Measurements from ENCODE around the gene HBZ.
A peak's percentile ranks its signal among the peaks of the same experiment; 100 is the strongest.

HBZ gene

DNA sequence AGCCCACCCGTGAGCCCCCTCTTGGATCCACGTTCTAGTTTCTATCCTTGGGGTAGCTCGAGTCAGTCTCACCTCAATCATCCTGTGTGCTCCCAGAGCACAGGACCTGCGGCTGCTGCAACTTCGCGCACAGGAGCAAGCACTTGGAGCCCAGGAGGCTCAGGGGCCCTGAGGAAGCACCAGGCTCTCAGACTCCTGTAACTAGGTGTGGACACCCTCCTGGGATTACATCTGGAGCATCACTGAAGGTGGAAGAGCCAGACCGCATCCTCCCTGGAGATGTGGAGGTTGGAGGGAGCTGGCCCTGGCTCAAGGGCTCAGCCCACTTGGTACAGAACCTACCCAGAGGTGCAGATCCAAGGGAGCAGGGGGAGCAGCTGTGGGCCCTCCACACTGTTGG, 30.6 kb downstream of the HBZ start:
- no peak for DNase-seq (ENCODE audit: low read depth, low spot score)
- H3K4me3 ChIP-seq (ENCODE audit: low read depth, low read length), result no peak overlapping the region
- TF ChIP-seq, protein P1, sequence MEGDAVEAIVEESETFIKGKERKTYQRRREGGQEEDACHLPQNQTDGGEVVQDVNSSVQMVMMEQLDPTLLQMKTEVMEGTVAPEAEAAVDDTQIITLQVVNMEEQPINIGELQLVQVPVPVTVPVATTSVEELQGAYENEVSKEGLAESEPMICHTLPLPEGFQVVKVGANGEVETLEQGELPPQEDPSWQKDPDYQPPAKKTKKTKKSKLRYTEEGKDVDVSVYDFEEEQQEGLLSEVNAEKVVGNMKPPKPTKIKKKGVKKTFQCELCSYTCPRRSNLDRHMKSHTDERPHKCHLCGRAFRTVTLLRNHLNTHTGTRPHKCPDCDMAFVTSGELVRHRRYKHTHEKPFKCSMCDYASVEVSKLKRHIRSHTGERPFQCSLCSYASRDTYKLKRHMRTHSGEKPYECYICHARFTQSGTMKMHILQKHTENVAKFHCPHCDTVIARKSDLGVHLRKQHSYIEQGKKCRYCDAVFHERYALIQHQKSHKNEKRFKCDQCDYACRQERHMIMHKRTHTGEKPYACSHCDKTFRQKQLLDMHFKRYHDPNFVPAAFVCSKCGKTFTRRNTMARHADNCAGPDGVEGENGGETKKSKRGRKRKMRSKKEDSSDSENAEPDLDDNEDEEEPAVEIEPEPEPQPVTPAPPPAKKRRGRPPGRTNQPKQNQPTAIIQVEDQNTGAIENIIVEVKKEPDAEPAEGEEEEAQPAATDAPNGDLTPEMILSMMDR (IDR thresholded peaks at IDR 0.05; ENCODE audit: low read depth, low read length), result no peak
- in situ Hi-C loops (cut with HindIII; ENCODE audit: low sequenced_read_pairs), result no loop called here

DNA sequence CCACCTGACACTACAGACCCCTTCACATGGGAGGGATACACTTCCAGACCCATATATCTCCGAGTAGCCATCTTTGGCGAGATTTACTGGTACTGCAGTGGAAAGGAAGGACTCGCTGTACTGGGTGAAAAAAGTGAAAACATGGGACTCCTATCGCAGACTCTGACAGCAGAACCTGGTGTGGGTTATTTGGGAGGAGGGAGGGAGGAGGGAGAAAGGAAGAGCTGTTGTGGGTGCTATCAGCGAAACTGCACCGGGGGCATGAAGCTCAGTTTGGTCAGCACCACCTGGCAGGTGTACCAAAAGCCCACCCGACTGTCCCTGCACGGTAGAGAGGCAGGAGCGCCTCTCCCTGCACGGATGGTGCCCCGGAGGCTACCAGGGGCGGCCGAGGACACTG, 32.8 kb downstream of the HBZ start:
- in situ Hi-C loops (cut with HindIII; ENCODE audit: low sequenced_read_pairs), result no loop called here
- H3K4me3 ChIP-seq (ENCODE audit: low read depth, low read length), result no peak overlapping the region
- DNase-seq (ENCODE audit: low read depth, low spot score), result no peak
- TF ChIP-seq, protein P1 (IDR thresholded peaks at IDR 0.05; ENCODE audit: low read depth, low read length), result no peak

DNA sequence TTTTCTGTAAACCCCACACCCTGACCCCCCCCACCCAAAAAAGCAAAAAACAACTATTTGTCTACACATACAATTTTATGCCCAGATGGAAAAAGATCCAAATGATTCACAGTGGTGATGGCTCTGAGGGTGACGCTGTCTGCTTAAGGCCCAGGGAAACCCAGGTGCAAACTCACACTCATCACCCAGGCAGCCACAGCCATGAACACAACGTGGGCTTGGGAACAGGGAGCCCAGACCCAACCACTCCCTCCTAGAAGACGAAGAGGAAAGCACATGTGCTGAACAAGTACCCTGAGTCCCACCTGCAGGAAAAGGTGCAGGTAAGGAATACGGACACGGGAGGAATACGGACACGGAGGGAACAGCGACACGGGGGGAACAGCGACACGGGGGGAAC, 33.2 kb downstream of the HBZ start:
- no peak for DNase-seq (ENCODE audit: low read depth, low spot score)
- in situ Hi-C loops (cut with HindIII; ENCODE audit: low sequenced_read_pairs), result no loop called here
- TF ChIP-seq, protein P1 (IDR thresholded peaks at IDR 0.05; ENCODE audit: low read depth, low read length), result no peak
- no peak overlapping the region for H3K4me3 ChIP-seq (ENCODE audit: low read depth, low read length)

DNA sequence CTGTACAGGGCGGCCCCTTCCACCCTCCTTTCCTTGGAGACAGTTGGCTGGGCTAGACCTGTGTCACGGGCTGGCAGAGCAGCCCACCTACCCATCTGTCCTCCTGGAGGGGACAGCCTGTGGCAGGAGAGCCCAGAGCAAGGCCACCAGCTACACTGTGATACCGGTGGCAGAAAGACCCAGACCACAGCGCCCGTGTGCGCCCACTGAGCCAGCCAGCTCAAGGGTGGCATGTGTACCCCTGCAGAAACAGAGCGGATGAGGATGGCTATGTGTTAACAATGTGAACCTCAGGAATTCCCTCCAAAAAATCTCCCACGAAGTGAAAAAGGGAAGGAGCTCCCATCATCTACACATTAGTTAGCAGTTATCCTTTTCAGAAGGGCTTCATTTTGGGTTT, 34.9 kb downstream of the HBZ start:
- TF ChIP-seq, protein P1 (IDR thresholded peaks at IDR 0.05; ENCODE audit: low read depth, low read length), result no peak
- in situ Hi-C loops (cut with HindIII; ENCODE audit: low sequenced_read_pairs), result no loop called here
- no peak for DNase-seq (ENCODE audit: low read depth, low spot score)
- no peak overlapping the region for H3K4me3 ChIP-seq (ENCODE audit: low read depth, low read length)

DNA sequence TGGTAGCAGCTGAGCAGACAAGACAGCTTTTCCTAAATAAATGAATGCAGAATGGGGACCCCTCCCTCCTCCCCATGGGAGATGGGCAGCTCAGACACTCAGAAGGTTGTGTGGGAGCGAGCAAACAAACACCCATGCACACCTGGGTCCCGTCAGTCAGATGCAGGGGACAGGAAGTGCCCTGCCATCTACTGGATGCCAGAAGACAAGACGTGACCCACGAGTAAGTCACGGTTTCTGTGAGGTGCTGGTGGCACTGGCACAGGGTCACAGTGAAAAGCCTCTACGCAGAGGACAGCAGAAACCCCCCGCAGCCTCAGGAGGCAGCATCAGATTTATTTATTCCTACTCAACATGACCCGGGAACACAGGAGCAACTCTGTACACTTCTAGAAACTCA, 36.2 kb downstream of the HBZ start:
- in situ Hi-C loops (cut with HindIII; ENCODE audit: low sequenced_read_pairs), result no loop called here
- no peak for DNase-seq (ENCODE audit: low read depth, low spot score)
- H3K4me3 ChIP-seq (ENCODE audit: low read depth, low read length), result no peak overlapping the region
- TF ChIP-seq, protein P1 (IDR thresholded peaks at IDR 0.05; ENCODE audit: low read depth, low read length), result peak; percentile 3

DNA sequence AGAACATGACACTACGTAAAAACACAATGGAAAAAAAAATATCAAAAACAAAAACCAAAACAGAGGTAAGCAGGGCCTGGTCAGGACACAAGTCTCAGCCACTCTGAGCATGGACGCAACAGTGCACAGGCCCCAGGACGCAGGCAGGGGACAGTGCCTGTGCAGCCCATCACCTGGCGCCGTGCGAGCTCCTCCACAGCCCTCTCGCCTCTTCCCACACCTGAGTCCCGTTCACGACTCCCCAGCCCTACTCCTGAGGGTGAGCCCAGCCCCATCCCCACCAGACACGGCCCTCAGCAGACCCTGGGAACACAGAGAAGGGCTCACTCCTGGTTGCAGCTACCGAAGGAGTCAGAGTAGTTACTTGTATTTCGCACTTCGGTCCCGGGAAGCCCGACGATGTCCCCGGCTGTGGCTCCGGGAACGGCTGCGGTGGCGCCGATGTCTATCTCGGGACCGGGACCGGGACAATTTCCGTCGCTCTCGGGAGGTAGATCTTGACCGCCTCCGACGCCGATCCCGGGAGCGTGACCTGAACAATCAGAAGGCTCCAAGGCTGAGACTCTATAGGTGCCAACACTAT, 37.3 kb downstream of the HBZ start:
- DNase-seq (ENCODE audit: low read depth, low spot score), result no peak
- H3K4me3 ChIP-seq (ENCODE audit: low read depth, low read length), result no peak overlapping the region
- TF ChIP-seq, protein P1 (IDR thresholded peaks at IDR 0.05; ENCODE audit: low read depth, low read length), result no peak
- in situ Hi-C loops (cut with HindIII; ENCODE audit: low sequenced_read_pairs), result no loop called here

DNA sequence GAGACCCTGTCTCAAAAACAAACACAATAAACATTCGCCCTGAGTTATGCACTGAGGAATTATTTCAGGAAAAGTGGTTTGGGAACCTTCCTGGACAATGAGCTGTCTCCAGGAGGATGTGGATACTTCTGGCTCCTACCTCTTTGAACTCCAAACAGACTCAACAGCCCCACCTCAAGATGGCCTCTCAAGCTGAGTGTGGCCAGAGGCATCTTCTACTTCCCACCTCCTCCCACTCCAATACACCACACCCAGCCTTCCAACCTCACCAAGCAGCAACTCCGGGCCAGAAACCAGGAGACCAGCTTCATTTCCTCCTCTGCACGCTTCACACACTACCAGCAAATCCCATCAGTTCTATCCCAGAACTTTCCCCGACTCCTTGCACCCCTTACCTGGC, 39.4 kb downstream of the HBZ start:
- TF ChIP-seq, protein P1 (IDR thresholded peaks at IDR 0.05; ENCODE audit: low read depth, low read length), result no peak

More for the DNA sequence above, 39.4 kb downstream of the HBZ start:
- H3K4me3 ChIP-seq (ENCODE audit: low read depth, low read length), result no peak overlapping the region
- in situ Hi-C loops (cut with HindIII; ENCODE audit: low sequenced_read_pairs), result no loop called here
- no peak for DNase-seq (ENCODE audit: low read depth, low spot score)

Data from astrocyte of the spinal cord (primary cell).